HEK293 (cell line): ENCODE data around the gene CHMP1A.

ENCODE experiments used
- CTCF ChIA-PET: fragments of 350-600 bp; formaldehyde crosslinking; extraction: SDS; loops from one replicate; lab custom pipeline; 2021; ENCODE audit warnings: antibody characterized with exemption; lab: Yijun Ruan, JAX
- POLR2A ChIA-PET: fragments of 300-600 bp; formaldehyde crosslinking; extraction: SDS; loops from one replicate; lab custom pipeline; 2020; ENCODE audit warnings: antibody characterized with exemption, inconsistent platforms; lab: Yijun Ruan, JAX
- H3K27ac ChIP-seq: fragments of 200-500 bp; sonication (Bioruptor generic); 2 replicates; pipeline ENCODE4 v1.5.1; 2014; ENCODE audit warnings: low read depth, low read length, control low read depth, inconsistent platforms; ENCODE audit errors: extremely low read depth
- H3K36me3 ChIP-seq, 2 experiments: fragments of 200-500 bp in 1 of 2; sonication (Bioruptor generic) in 1 of 2; 1 replicate in 1 of 2; 2 replicates in 1 of 2; pipeline ENCODE4 v1.5.1; 2014 to 2017; ENCODE audit warnings: inconsistent platforms in 2 of 2, low read length in 2 of 2; ENCODE audit not compliant: control insufficient read depth in 2 of 2, insufficient read depth in 1 of 2
- H3K4me1 ChIP-seq: fragments of 200-500 bp; sonication (Bioruptor generic); 2 replicates; pipeline ENCODE4 v1.5.1; 2014; ENCODE audit warnings: mild to moderate bottlenecking, low read length, inconsistent platforms; ENCODE audit not compliant: control insufficient read depth, insufficient read depth
- H3K4me3 ChIP-seq: 2 replicates; pipeline ENCODE4 v1.5.1; 2011; ENCODE audit warnings: low read depth, mild to moderate bottlenecking, control low read depth, low read length, moderate library complexity
- H3K9me3 ChIP-seq: fragments of 200-500 bp; sonication (Bioruptor generic); 2 replicates; pipeline ENCODE4 v1.5.1; 2014; ENCODE audit warnings: low read depth, low read length, inconsistent platforms; ENCODE audit not compliant: control insufficient read depth, insufficient read depth
- ELK4 ChIP-seq: IDR thresholded peaks from 2 replicates; pipeline ENCODE4 v1.6.1; 2011; ENCODE audit warnings: mild to moderate bottlenecking, low read depth, low read length, borderline replicate concordance
- PATZ1 ChIP-seq: fragments of 450-650 bp; formaldehyde crosslinking; IDR thresholded peaks from 2 replicates; pipeline ENCODE4 v1.5.1; 2016; ENCODE audit warnings: missing biosample characterization, missing genetic modification characterization
- PRDM1 ChIP-seq: fragments of 450-650 bp; formaldehyde crosslinking; IDR thresholded peaks from 2 replicates; pipeline ENCODE4; 2016; ENCODE audit warnings: missing biosample characterization, missing genetic modification characterization
- ZBTB1 ChIP-seq: fragments of 450-650 bp; formaldehyde crosslinking; IDR thresholded peaks from 2 replicates; pipeline ENCODE4 v1.5.1; 2016; ENCODE audit warnings: missing biosample characterization, missing genetic modification characterization
- ZBTB17 ChIP-seq: fragments of 450-650 bp; formaldehyde crosslinking; IDR thresholded peaks from 2 replicates; pipeline ENCODE4 v1.5.1; 2016; ENCODE audit warnings: missing biosample characterization, missing genetic modification characterization
- ZBTB20 ChIP-seq: fragments of 450-650 bp; formaldehyde crosslinking; IDR thresholded peaks from 2 replicates; pipeline ENCODE4 v1.5.1; 2016; ENCODE audit warnings: missing biosample characterization, missing genetic modification characterization
- ZBTB26 ChIP-seq: fragments of 450-650 bp; formaldehyde crosslinking; optimal IDR thresholded peaks from 2 replicates; pipeline ENCODE3; 2016; ENCODE audit warnings: missing biosample characterization, mild to moderate bottlenecking, missing genetic modification characterization
- ZBTB44 ChIP-seq: fragments of 450-650 bp; IDR thresholded peaks from 2 replicates; pipeline ENCODE4 v1.5.1; 2018; ENCODE audit warnings: missing biosample characterization, mild to moderate bottlenecking, missing genetic modification characterization
- ZBTB48 ChIP-seq: fragments of 450-650 bp; formaldehyde crosslinking; IDR thresholded peaks from 2 replicates; pipeline ENCODE4 v1.5.1; 2016; ENCODE audit warnings: missing biosample characterization, missing genetic modification characterization
- ZBTB7A ChIP-seq: fragments of 450-650 bp; formaldehyde crosslinking; IDR thresholded peaks from 2 replicates; pipeline ENCODE4 v1.5.1; 2016; ENCODE audit warnings: low read depth, missing biosample characterization, missing genetic modification characterization
- ZIC2 ChIP-seq: fragments of 450-650 bp; formaldehyde crosslinking; IDR thresholded peaks from 2 replicates; pipeline ENCODE4 v1.5.1; 2016; ENCODE audit warnings: missing biosample characterization, missing genetic modification characterization
- ZNF121 ChIP-seq: fragments of 450-650 bp; formaldehyde crosslinking; IDR thresholded peaks from 2 replicates; pipeline ENCODE4 v1.5.1; 2016; ENCODE audit warnings: missing biosample characterization, missing genetic modification characterization
- ZNF132 ChIP-seq: fragments of 450-650 bp; formaldehyde crosslinking; IDR thresholded peaks from 2 replicates; pipeline ENCODE4 v1.5.1; 2017; ENCODE audit warnings: missing biosample characterization, missing genetic modification characterization, borderline replicate concordance
- ZNF155 ChIP-seq: fragments of 450-650 bp; formaldehyde crosslinking; IDR thresholded peaks from 2 replicates; pipeline ENCODE4 v1.5.1; 2016; ENCODE audit warnings: missing biosample characterization, missing genetic modification characterization
- ZNF175 ChIP-seq: fragments of 450-650 bp; formaldehyde crosslinking; IDR thresholded peaks from 2 replicates; pipeline ENCODE4 v1.5.1; 2016; ENCODE audit warnings: missing biosample characterization, missing genetic modification characterization
- ZNF221 ChIP-seq: fragments of 450-650 bp; formaldehyde crosslinking; IDR thresholded peaks from 2 replicates; pipeline ENCODE4 v1.5.1; 2017; ENCODE audit warnings: missing biosample characterization, missing genetic modification characterization, borderline replicate concordance
- ZNF274 ChIP-seq, 2 experiments: fragments of 200-500 bp in 1 of 2; fragments of 450-650 bp in 1 of 2; sonication (Bioruptor generic) in 1 of 2; formaldehyde crosslinking in 1 of 2; IDR thresholded peaks; 2 replicates each; pipeline versions ENCODE4 v1.5.1 to v1.6.1; 2014 to 2016; ENCODE audit warnings: borderline replicate concordance in 1 of 2, inconsistent platforms in 1 of 2, low read length in 1 of 2, missing biosample characterization in 1 of 2, missing genetic modification characterization in 1 of 2
- ZNF335 ChIP-seq: fragments of 450-650 bp; formaldehyde crosslinking; conservative IDR thresholded peaks from 2 replicates; pipeline ENCODE4 v1.5.1; 2016; ENCODE audit warnings: missing biosample characterization, missing genetic modification characterization
- ZNF394 ChIP-seq: fragments of 450-650 bp; formaldehyde crosslinking; IDR thresholded peaks from 2 replicates; pipeline ENCODE4 v1.5.1; 2016; ENCODE audit warnings: missing biosample characterization, missing genetic modification characterization, mild to moderate bottlenecking, moderate library complexity, borderline replicate concordance
- ZNF558 ChIP-seq: fragments of 450-650 bp; formaldehyde crosslinking; IDR thresholded peaks from 2 replicates; pipeline ENCODE4 v1.5.1; 2016; ENCODE audit warnings: missing biosample characterization, missing genetic modification characterization
- ZNF621 ChIP-seq: fragments of 450-650 bp; formaldehyde crosslinking; IDR thresholded peaks from 2 replicates; pipeline ENCODE4 v1.5.1; 2017; ENCODE audit warnings: missing biosample characterization, missing genetic modification characterization
- ZNF623 ChIP-seq: fragments of 450-650 bp; formaldehyde crosslinking; IDR thresholded peaks from 2 replicates; pipeline ENCODE4 v1.5.1; 2016; ENCODE audit warnings: missing biosample characterization, missing genetic modification characterization
- ZNF670 ChIP-seq: fragments of 450-650 bp; formaldehyde crosslinking; IDR thresholded peaks from 2 replicates; pipeline ENCODE4 v1.5.1; 2016; ENCODE audit warnings: missing biosample characterization, missing genetic modification characterization, low read depth
- ZNF747 ChIP-seq: fragments of 450-650 bp; formaldehyde crosslinking; IDR thresholded peaks from 2 replicates; pipeline ENCODE4 v1.5.1; 2016; ENCODE audit warnings: missing biosample characterization, missing genetic modification characterization
- ZNF785 ChIP-seq: fragments of 450-650 bp; formaldehyde crosslinking; IDR thresholded peaks from 2 replicates; pipeline ENCODE4 v1.5.1; 2016; ENCODE audit warnings: missing biosample characterization, missing genetic modification characterization
- ZSCAN30 ChIP-seq: fragments of 450-650 bp; IDR thresholded peaks from 2 replicates; pipeline ENCODE4 v1.5.1; 2018; ENCODE audit warnings: missing biosample characterization, mild to moderate bottlenecking, missing genetic modification characterization, moderate library complexity

The CHMP1A gene

GRCh38 chr16:89701425-89702406 lies 44.2 kb upstream of the CHMP1A start, which contains the start of gene SPATA2L (continued):
- TF ChIP-seq ZBTB17 (no peak), ZNF221 (tag by site-specific recombination) (no peak), ZNF274 (IDR thresholded peaks at IDR 0.05; ENCODE audit: low read length) (no peak), ZNF274 (tag by site-specific recombination; IDR thresholded peaks at IDR 0.05; ENCODE audit: borderline replicate concordance) (no peak), PATZ1 (tag by site-specific recombination) (peak; percentile 73), ZIC2 (tag by site-specific recombination) (no peak), ZNF623 (tag by site-specific recombination) (no peak), PRDM1 (tag by site-specific recombination) (no peak), ELK4 (no peak; the same call in 1 of the 2 replicates), ZNF670 (tag by site-specific recombination) (no peak), ZNF394 (tag by site-specific recombination) (no peak), ZNF785 (tag by site-specific recombination) (no peak), ZBTB1 (tag by site-specific recombination) (no peak), ZNF621 (tag by site-specific recombination) (no peak), ZNF335 (peak; percentile 71), ZNF121 (no peak)

GRCh38 chr16:89700649-89701424 lies 43.3 kb upstream of the CHMP1A start:
- ChIA-PET CTCF (interaction anchor here (0.6 to 2.2 kb wide), 10 partner anchors 8 to 320 kb away, joined by 3 to 12 read pairs (median 3); no protein-coding TSS in a partner anchor), POLR2A (interaction anchor here (0.7 to 2.5 kb wide), 14 partner anchors 8 to 221 kb away, joined by 3 to 17 read pairs (median 4); partner anchors contain the start of genes CDK10, SPG7, TCF25 and VPS9D1)
- peak overlapping the region; percentile 65 for H3K27ac ChIP-seq
- H3K4me1 ChIP-seq = peaks cover 8% of the 10 kb centered on the region
- H3K9me3 ChIP-seq = no peaks in the 10 kb centered on the region
- H3K4me3 ChIP-seq = peak overlapping the region; percentile 68
- H3K36me3 ChIP-seq = peaks cover 0 to 29% of the 10 kb centered on the region in 2 experiments; a peak in 2 of 3 replicates
- 0 out of 2 replicates have a peak, but pooled peaks have one; percentile 12 for TF ChIP-seq ZNF747
- TF ChIP-seq ZBTB26 (tag by site-specific recombination) = peak; percentile 77
- TF ChIP-seq ZNF335 = peak; percentile 4; the same call in 1 of the 2 replicates
- TF ChIP-seq ZBTB7A (tag by site-specific recombination) = peak; percentile 46
- TF ChIP-seq ZSCAN30 = peak; percentile 21; the same call in 1 of the 2 replicates
- TF ChIP-seq ZBTB48 (tag by site-specific recombination) = peak; percentile 16; the same call in 1 of the 2 replicates
- TF ChIP-seq ZNF155 (tag by site-specific recombination) = no peak
- TF ChIP-seq ZBTB44 (tag by site-specific recombination) = 0 out of 2 replicates have a peak, but pooled peaks have one; percentile 31
- TF ChIP-seq ZNF558 = no peak
- TF ChIP-seq ZNF132 (tag by site-specific recombination) = no peak
- no peak for TF ChIP-seq ZNF175 (tag by site-specific recombination)
- peak; percentile 45; the same call in 1 of the 2 replicates for TF ChIP-seq ZBTB20 (tag by site-specific recombination)
